AG09319 (cell line): Measurements from ENCODE around the gene ERI3.
A peak's percentile ranks its signal among the peaks of the same experiment; 100 is the strongest.

Experiments used
- DNase-seq: peaks from one replicate; pipeline ENCODE4 v3.0.0-alpha.2; 2010; ENCODE audit warnings: low read depth; ENCODE audit errors: extremely low read depth
- TF ChIP-seq, protein P1 (sequence below): IDR thresholded peaks from 2 replicates; pipeline ENCODE4 v1.5.1; 2011; ENCODE audit warnings: low read depth, mild to moderate bottlenecking, inconsistent platforms, low read length, moderate library complexity

The ERI3 gene

DNA sequence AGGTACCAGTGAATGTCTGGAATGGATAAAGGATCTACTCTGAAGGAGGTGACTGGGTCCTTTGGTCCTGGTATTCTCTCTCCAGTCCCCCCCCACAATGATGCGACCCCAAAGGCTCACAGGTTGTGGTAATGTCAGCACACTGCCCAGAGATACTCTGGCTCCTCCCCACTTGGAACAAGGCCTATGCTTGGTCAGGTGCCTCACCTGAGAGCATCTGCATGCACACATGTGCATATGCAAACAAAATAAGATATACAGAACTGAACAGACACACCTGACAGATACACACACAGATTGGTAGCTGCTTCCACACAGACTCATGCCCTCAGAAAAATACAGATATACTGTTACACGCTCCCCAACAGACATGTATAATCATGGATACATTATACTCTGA lies 108.3 kb downstream of the ERI3 start:
- TF ChIP-seq, protein P1, sequence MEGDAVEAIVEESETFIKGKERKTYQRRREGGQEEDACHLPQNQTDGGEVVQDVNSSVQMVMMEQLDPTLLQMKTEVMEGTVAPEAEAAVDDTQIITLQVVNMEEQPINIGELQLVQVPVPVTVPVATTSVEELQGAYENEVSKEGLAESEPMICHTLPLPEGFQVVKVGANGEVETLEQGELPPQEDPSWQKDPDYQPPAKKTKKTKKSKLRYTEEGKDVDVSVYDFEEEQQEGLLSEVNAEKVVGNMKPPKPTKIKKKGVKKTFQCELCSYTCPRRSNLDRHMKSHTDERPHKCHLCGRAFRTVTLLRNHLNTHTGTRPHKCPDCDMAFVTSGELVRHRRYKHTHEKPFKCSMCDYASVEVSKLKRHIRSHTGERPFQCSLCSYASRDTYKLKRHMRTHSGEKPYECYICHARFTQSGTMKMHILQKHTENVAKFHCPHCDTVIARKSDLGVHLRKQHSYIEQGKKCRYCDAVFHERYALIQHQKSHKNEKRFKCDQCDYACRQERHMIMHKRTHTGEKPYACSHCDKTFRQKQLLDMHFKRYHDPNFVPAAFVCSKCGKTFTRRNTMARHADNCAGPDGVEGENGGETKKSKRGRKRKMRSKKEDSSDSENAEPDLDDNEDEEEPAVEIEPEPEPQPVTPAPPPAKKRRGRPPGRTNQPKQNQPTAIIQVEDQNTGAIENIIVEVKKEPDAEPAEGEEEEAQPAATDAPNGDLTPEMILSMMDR = no peak
- no peak for DNase-seq

DNA sequence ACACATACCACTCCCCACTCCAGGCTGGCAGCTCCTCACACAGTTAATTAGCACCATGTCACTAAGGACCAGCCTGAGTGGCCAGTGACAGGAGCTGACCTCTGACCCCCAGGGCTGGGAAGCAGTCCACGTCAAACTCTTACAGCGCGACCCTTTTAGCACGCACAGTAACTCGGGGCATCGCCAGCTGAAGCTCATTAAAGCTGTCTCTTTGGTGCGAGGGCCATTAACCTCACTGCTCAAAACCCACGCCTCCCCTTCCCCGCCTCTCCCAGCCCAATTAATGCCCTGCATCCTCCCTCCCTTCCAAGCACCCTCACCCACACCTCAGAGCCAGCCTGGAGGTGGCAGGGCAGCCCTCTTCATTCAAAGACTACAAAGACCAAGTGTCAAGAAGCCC lies 110.1 kb downstream of the ERI3 start:
- DNase-seq = no peak
- TF ChIP-seq, protein P1 = no peak

DNA sequence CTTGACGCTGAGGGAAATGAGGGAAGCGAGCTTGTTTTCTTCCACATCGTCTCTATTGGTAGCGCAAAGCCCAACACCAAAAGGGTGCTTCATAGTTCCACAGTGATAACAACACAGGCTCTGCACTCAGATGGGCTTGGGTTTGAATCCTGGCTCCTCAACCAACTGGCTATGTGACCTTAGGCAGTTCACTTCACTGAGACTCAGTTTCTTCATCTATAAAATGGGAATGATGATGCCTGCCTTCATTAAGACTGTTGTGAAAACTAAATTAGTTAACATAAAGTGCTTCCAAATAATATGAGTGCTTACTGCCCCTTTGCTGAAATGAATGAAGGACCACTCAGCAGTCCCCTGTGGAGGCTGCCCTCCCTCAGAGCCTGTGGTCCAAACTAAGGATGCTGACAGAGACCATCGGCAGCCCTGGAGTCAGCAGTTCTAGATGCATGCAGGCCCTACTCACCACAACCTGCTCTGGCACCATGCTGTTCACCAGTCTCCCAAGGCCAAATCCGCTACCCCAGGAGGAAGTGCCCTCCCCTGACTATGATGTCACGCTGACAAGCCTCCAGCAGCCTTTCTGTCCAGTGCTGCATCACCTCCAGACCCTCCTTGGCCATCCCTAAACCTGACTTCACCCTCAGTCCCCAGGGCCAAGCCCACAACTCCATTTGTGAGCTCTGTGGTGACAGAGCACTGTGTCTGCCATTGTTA lies 111.1 kb downstream of the ERI3 start:
- TF ChIP-seq, protein P1 = no peak
- no peak for DNase-seq

DNA sequence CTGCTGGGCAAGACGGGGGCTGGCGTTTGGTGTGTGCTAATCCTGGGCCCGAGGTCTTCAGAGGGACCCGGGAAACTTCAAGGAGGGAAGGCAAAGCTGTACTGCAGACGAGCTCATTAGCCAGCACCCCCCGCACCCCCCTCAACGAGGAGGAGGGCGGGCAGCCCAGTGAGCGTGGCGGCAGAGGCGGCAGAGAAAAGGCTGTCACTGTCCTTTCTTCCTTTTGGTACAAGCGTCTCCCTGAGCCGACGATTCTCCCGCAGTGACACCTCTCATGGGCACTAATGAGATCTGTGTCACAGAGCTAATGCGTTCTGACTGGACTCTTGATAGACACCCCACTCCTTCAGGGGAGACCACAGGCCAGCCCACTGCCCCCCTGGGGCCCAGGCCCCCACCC lies 112.3 kb downstream of the ERI3 start:
- TF ChIP-seq, protein P1 = no peak
- DNase-seq = no peak

DNA sequence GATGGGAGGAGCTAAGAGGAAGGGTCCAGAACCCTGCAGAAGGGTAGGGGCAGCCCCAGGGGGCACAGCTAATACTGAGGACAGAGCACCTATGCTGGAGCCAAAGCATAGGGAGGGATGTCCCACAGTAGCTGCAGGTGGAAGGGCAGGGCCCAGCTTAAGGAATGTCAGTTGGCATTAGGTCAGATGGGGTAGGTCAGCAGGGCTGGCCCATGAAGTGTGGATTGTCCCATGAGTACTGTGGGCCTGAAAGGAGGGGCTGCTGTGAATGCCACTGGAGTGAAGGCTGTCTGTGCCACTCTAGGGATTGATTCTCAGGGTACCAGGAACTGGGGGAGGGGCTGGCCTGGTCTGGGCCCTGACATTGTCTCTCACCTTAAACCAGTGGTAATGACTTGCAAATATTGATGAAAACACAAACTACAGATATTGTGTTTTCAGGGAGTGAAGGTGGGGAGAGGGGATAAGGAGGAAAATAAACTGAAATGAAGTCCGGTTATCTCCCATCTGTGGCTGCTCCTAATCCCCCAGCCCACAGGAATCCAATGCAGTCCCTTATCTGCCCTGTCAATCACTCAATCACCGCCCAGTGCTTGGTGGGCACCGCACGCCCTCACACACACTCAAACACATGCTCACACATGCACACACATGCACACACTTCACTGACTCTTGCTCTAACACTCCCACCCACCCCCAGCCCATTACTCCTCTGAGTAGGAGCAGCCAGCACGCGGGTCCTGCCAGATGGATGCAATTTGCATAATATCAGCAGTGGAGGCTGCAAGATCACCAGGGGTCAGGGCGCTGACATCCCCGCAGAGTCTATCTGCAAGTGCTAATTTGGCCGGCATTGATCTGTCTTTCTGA lies 114.0 kb downstream of the ERI3 start:
- DNase-seq = no peak
- TF ChIP-seq, protein P1 = no peak

DNA sequence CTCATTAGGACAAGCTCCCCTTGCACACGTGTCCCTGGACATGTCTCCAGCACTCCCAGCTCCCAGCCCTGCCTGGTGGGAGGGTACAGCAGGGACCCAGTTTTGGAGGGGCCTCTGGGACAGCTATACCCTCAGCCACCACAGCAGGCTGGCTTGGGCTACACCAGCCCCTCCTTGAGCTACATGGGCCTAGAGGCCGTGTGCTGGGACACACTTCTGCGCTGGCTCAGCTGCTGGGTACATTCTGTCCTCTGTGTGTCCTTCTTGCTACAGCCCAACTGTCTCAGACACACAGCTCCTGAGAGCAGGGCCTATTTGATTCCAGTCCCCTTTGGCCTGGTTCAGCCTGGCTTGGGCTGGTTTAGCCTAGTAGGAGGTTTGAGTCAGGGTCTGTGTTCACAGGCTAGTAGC lies 115.1 kb downstream of the ERI3 start:
- no peak for DNase-seq
- TF ChIP-seq, protein P1 = no peak

DNA sequence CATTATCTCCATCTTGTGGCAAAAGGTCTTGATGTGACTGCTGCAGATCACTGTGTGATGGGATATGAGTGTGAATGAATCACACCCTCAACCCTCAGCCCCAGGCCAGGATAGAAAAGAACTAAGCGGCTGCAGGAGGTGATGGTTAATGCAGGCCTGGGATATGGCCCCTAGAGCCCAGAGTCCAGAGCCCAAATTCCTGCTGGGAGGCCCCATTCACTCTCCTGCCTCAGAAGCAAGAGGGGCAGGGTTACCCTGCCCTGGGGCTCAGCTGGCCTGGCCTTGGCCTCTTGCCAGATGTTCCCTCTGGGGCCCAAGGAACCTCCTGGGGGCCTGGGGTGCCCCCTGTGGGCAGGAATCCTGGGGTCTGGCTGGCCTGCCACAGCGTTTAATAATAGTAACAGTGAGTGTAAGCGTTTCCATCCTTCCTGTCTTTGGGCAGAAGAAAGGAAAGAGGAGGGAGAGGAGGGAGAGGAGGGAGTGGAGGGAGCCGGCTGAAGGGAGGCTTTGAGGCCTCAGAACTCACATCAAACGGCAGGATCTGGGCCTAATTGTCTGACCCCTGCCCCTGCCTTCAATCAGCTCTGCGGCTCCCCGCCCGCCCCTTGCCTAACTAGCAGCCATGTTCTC lies 115.6 kb downstream of the ERI3 start:
- no peak for DNase-seq
- TF ChIP-seq, protein P1 = peak; percentile 15
